ENCODE measurements around the gene ALKBH7.
A peak's percentile ranks its signal among the peaks of the same experiment; 100 is the strongest.

Gene ALKBH7

GRCh38 chr19:6364353-6364752, 8.2 kb upstream of the ALKBH7 start:
- DNase-seq (ENCODE audit: low read depth in 1 of 2, low spot score in 1 of 2), result no peak

GRCh38 chr19:6373096-6373812, 660 bp downstream of the ALKBH7 start:
- DNase-seq (ENCODE audit: low read depth in 1 of 2, low spot score in 1 of 2), result peak; percentile 95 to 99

DNA sequence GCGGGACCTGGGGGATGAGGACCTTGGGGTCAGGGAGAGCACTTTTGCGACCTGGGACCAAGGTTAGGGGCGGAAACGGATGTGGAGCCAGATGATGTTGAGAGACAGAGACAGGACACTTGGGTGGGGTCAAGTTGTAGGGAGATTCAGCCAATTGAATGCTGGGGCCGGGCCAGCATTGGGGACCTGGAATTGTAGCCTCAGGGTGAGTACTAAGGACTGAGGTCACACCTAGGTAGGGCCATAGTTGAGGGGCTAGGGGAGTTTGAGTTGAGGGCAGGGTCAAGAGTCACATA, 1.2 kb downstream of the ALKBH7 start:
- DNase-seq (ENCODE audit: low read depth in 1 of 2, low spot score in 1 of 2), result no peak

GRCh38 chr19:6374161-6374709, 1.6 kb downstream of the ALKBH7 start:
- no peak for DNase-seq (ENCODE audit: low read depth in 1 of 2, low spot score in 1 of 2)

GRCh38 chr19:6374711-6375410, 2.3 kb downstream of the ALKBH7 start:
- DNase-seq (ENCODE audit: low read depth in 1 of 2, low spot score in 1 of 2), result no peak

DNA sequence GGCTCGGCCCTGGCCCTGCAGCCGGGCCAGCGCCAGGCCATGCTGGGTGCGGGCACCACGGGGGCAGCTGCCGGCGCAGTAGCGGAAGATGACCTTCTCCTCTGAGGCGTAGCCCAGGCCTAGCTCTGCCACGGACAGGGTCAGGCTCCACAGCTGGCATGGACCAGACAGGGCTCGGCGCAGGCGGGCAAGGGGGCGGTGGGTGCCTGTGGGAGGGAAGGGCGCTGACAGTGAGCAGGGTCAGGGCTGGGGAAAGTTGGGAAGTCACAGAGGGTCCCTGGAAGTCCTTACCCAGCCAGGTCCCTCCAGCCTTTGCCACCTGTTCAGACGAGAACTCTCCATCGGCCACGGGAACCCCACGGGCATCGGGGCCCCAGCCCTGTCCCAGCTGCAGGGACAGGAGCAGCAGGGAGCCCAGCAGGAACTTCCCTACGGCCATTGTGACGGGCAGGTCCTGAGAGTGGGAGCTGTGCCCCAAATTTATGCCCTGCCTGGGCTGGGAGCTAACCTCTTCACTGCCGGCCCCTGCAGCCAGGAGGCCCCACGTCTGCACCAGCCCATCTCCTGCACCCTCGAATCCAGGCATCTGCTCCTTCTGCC, 2.9 kb downstream of the ALKBH7 start, which contains the start of gene PSPN:
TSS of gene PSPN (minus strand) at position 523 of the 600 bp plus-strand sequence. CDS start at position 439, 84 bp downstream.
- no peak for DNase-seq (ENCODE audit: low read depth in 1 of 2, low spot score in 1 of 2)

DNA sequence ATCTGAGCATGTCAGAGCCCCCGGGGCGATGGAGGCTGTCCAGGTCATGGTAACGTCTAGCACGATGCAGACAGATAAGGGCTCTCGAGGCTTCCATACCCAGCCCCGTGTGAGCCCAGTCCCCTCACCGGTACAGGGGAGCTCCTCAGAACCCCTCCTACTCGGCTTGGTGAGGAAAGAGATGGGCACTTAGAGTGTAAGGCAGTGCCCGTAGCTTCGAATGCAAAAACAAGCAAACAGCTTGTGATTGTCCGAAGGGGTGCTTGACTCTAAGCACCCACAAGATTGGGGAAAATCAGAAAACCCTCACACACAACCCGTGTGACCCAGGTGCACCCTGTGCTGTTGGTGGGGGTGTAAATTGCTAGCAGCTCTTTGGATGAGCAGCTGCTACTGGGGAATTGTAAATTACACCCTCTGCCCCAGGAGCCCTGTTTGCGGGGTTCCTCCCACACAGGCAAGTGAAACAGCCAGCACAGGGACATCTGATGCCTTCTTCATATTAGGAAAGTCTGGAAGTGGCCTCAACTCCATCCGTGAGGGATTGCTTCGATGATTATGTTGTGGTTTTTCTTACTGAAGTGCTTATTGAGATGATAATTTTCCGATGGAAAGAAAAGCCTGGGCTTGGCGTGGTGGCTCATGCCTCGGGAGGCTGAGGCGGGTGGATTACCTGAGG, 4.1 kb downstream of the ALKBH7 start:
- no peak for DNase-seq (ENCODE audit: low read depth in 1 of 2, low spot score in 1 of 2)

GRCh38 chr19:6378041-6378440, 5.4 kb downstream of the ALKBH7 start:
- no peak for DNase-seq (ENCODE audit: low read depth in 1 of 2, low spot score in 1 of 2)

GRCh38 chr19:6378486-6378885, 5.9 kb downstream of the ALKBH7 start:
- no peak for DNase-seq (ENCODE audit: low read depth in 1 of 2, low spot score in 1 of 2)

- DNase-seq (ENCODE audit: low read depth in 1 of 2, low spot score in 1 of 2), result no peak
Measured at GRCh38 chr19:6379744-6380143, 7.2 kb downstream of the ALKBH7 start.

DNA sequence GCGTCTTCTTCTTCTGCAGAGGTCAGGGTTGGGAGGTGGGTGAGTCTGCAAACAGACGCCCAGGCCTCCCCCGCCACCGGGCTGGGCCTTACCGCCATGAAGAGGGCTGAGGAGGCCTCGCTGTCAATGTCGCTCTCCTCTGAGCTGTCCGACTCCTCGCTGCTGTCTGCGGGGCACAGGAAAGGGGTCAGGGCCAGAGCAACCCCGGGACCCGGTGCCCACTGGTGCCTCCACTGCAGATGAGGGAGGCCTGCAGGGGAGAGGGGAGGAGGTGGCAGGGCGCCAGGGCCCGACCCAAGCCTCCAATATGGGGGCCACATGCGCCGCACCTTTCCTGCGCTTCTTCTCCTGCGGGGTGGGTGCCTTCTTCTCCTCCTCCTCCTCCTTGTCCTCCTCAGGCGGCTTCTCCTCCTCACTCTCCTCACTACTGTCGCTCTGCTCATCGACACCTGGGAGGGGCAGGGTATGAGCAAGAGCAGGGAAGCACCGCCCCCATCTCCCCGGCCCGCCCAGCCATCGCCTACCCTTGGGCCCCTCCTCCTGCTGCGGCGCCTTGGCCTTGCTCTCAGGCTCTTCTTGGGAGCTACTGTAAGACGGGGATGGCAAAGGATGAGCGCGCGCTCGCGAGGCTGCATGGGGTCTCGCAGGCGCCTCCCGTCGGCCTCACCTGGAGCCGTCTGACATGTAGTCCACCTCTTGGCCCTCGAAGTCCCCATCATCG, 8.6 kb downstream of the ALKBH7 start:
- no peak for DNase-seq (ENCODE audit: low read depth in 1 of 2, low spot score in 1 of 2)

GRCh38 chr19:6383188-6383587, 10.6 kb downstream of the ALKBH7 start:
- DNase-seq (ENCODE audit: low read depth in 1 of 2, low spot score in 1 of 2), result no peak

- DNase-seq (ENCODE audit: low read depth in 1 of 2, low spot score in 1 of 2), result no peak
Measured at GRCh38 chr19:6384381-6384780, 11.8 kb downstream of the ALKBH7 start.

DNA sequence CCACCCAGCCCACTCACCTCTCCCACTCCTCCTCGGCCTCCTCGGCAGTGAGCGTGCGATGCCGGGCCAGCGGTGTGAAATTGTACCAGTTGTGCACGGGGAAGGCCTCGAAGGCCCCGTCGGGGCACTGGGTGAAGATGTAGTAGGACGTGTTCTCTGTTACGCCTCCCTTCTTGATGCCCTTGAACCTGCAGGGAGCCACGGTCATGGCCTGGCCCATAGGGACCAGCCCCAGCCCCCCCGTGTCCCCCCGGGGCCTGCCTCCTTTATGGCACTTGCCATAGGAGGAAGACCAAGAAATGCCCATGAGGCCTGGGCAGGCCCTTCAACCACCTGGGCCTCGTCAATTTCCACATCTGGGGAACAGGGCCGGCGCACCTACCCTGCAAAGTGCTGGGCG, 14.8 kb downstream of the ALKBH7 start:
- DNase-seq (ENCODE audit: low read depth in 1 of 2, low spot score in 1 of 2), result no peak

GRCh38 chr19:6392221-6393073, 19.9 kb downstream of the ALKBH7 start:
- DNase-seq (ENCODE audit: low read depth in 1 of 2, low spot score in 1 of 2), result no peak

GRCh38 chr19:6393074-6393982, 20.7 kb downstream of the ALKBH7 start, which contains the start of gene GTF2F1:
Gene GTF2F1, minus strand, starts transcription at chr19:6393164. Its CDS starts 169 bp downstream, at chr19:6392995.
- DNase-seq (ENCODE audit: low read depth in 1 of 2, low spot score in 1 of 2), result peak; percentile 79 to 87

DNA sequence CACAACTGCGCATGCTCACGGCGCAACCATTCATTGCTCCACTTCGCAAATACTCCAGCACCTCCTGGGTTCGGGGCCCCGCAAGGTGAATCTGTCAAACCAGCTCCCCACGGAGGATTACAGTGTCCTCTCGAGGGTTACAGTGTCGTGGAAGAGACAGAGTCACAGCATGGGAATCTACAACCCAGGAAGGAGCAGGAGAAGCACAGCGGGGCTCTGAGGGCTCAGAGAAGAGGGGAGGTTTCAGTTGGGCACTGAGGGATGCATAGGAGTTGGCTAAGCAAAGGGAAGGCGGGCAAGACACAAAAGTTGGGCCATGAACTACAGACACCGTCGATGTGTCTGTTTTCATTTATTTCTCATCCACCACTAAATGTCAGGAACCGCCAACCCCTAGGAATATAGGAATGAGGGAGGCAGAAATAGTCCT, 21.4 kb downstream of the ALKBH7 start:
- peak; percentile 44 to 61 for DNase-seq (ENCODE audit: low read depth in 1 of 2, low spot score in 1 of 2)

GRCh38 chr19:6394831-6395230, 22.2 kb downstream of the ALKBH7 start:
- no peak for DNase-seq (ENCODE audit: low read depth in 1 of 2, low spot score in 1 of 2)

DNA sequence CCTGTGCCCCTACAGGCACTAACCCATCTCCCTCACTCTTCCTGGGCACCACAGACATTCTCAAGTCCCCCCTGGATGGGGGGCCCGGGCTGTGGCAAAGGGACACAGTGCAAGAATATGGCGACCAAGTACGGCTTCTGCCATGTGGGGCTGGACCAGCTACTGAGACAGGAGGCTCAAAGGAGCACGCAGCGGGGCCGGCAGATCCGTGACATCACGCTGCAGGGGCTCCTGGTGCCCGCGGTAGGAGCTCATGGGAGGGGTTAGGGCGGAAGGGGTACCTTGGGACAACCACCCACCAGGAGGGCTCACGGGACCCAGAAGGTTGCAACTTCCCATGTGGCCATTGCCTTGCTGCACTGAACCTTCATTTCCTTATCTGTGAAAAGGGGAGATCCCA, 23.7 kb downstream of the ALKBH7 start:
- no peak for DNase-seq (ENCODE audit: low read depth in 1 of 2, low spot score in 1 of 2)
